Measurements from ENCODE around the gene HLA-DMB. TPM values are rescaled to one million over a fixed set of nuclear protein-coding genes. Genes with fewer than 3 reads are reported as not detected.

The HLA-DMB gene
- total RNA-seq, 2 experiments from 2014 or later: 4.6 to 6.0 TPM

DNA sequence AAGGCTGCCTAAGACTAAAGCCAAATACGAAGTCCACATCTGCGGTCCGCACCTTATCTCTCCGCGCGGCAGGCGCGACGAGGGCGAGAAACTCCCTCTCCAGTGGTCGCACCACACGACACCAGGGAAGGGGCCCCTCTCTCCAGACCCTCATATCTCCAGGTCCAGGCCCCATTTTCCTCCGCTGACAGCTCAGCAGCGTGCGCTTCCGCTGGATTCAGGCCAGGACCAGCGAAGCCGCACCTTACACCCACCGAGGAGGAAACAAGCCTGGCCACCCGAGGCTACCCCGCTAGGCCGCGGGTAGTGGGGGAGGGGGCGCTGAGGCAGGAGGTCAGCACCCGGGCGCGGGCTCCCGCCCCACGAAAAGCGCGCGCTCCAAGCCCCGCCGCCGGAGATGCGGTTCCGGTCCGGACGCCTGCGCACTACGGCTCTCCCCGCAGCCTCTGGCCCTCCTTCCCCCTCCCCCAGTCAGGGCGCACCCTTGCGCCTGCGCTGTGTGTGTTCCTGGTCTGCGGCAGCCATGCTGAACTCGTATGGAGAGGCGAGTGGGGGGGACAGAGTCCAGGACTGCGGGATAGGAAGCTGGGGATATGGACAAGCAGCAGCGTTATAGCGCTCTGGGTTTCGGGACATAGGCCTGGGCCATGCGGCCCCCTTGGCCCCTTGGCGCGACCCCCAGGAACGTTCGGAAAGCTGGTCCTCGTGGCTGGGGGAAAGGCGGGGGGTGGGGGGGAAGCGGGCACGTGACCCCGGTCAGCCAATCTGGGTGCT is 27.5 kb upstream of the HLA-DMB start, which contains the start of gene BRD2:
TSS of gene BRD2 (plus strand) at position 502 of the 774 bp plus-strand sequence. CDS start 4,305 bp downstream, outside the sequence.
- CTCF ChIA-PET: interaction anchor here (0.8 to 13.1 kb wide), 13 partner anchors 12 to 320 kb away, joined by 3 to 177 read pairs (median 4); partner anchors contain the start of genes HLA-DMA, TAP1, TAP2 and WDR46
- Mint-ChIP-seq H3K36me3 (ENCODE audit: low read depth) (peaks cover 52% of the 10 kb centered on the region), H3K27ac (peak within 1 kb of the TSS; percentile 100), H3K27me3 (no peaks in the 10 kb centered on the region), H3K9me3 (no peaks in the 10 kb centered on the region), H3K4me1 (ENCODE audit: low read depth) (peaks cover 46% of the 10 kb centered on the region), H3K4me3 (peak within 1 kb of the TSS; percentile 90)
- Histone ChIP-seq H3K9me3 (ENCODE audit: control insufficient read depth in 1 of 2, insufficient read depth in 1 of 2, low read length in 2 of 2) (no peaks in the 10 kb centered on the region), H3K27ac (ENCODE audit: low read depth in 1 of 2, low read length in 2 of 2) (peak within 1 kb of the TSS; percentile 91 to 98), H3K27me3 (ENCODE audit: control insufficient read depth in 1 of 2, insufficient read depth in 2 of 2, low read length in 2 of 2) (no peaks in the 10 kb centered on the region), H3K4me3 (ENCODE audit: low read length) (peak within 1 kb of the TSS; percentile 97), H3K4me1 (ENCODE audit: insufficient read depth, low read length) (peaks cover 40% of the 10 kb centered on the region), H3K36me3 (ENCODE audit: insufficient read depth, low read length) (peaks cover 11% of the 10 kb centered on the region)
- intact Hi-C loops (cut with DNase I, micrococcal nuclease): loop anchor here in 1 of 2 experiments (5.0 kb wide), 1 partner anchor 771 kb away; no protein-coding TSS in a partner anchor
- POLR2A ChIA-PET: interaction anchor here (0.6 to 12.1 kb wide), 17 partner anchors 9 to 450 kb away, joined by 3 to 444 read pairs (median 7); partner anchors contain the start of genes CUTA, HLA-DMA, HLA-DMB and PSMB8
- no peak for TF ChIP-seq CTCF (IDR thresholded peaks at IDR 0.05)
- ATAC-seq (ENCODE audit: poor library complexity) (peak; percentile 44), DNase-seq (peak; percentile 91 to 99 (median 96))

DNA sequence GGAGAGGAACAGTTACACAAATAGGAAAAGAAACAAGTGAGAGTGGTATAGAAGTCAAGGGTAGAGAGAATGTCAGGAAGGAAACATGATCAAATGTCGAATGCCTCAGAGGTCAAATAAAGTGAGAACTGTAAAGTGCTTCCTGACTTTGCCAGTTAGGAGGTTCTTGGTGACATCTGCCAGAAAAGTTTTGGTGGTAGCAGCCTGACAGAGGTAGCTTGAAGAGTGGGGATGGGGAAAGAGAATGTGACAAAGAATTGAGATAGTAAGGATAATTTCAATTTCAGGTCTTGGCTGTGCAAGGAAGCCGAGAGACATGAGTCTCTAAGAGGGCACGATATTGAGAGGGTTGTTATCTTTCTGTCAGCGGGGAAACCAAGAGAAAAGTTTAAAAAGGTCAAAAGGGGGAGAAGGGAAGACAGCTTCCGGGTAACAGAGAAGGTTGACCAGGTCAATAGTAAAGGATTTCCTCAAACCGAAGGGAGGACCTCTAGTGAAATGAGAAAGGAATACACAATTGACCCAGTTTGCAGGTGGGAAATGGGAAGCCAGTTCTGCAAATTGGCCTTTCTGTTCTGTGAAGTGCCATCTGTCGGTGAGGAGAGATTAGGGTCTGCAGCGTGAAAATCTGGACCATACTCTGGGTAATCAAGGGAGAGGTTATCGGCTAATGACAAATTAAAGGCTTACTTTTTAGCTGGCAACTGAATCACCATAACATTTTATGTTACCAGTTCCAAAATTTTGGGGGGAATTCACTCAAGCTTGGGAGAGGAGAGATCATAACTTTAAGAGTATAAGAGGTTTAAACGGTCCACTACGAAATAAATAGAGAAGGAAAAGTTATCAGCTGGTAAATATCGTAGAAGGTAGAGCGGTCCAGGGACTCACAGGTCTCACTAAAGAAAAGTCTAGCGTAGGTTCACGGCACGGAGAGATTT is 26.6 kb upstream of the HLA-DMB start:
- ChIA-PET POLR2A (interaction anchor here (0.6 to 12.1 kb wide), 15 partner anchors 9 to 770 kb away, joined by 3 to 444 read pairs (median 12); partner anchors contain the start of genes HLA-DMA, HLA-DMB, PSMB8 and PSMB9), CTCF (interaction anchor here (0.8 to 13.1 kb wide), 14 partner anchors 12 to 321 kb away, joined by 3 to 177 read pairs (median 4); partner anchors contain the start of genes HLA-DMA, TAP1, TAP2 and WDR46)
- Mint-ChIP-seq H3K4me1 (ENCODE audit: low read depth) (peaks cover 50% of the 10 kb centered on the region), H3K4me3 (peak overlapping the region; percentile 90), H3K9me3 (no peaks in the 10 kb centered on the region), H3K36me3 (ENCODE audit: low read depth) (peaks cover 44% of the 10 kb centered on the region), H3K27me3 (no peaks in the 10 kb centered on the region), H3K27ac (peak overlapping the region; percentile 100)
- H3K27me3 ChIP-seq (ENCODE audit: control insufficient read depth in 1 of 2, insufficient read depth in 2 of 2, low read length in 2 of 2): no peaks in the 10 kb centered on the region
- H3K4me3 ChIP-seq (ENCODE audit: low read length): peak overlapping the region; percentile 97
- DNase-seq (peak in 4 of 14 experiments; percentile 40 to 72 (median 64)), ATAC-seq (ENCODE audit: poor library complexity) (no peak)
- H3K4me1 ChIP-seq (ENCODE audit: insufficient read depth, low read length): peaks cover 40% of the 10 kb centered on the region
- intact Hi-C loops (cut with DNase I, micrococcal nuclease): loop anchor here (1.0 to 5.0 kb wide), 4 partner anchors 14 to 770 kb away; partner anchors contain the start of gene HLA-DMA (in 2 of the 2)
- peak overlapping the region; percentile 91 to 98 for H3K27ac ChIP-seq (ENCODE audit: low read depth in 1 of 2, low read length in 2 of 2)
- H3K36me3 ChIP-seq (ENCODE audit: insufficient read depth, low read length): peaks cover 3% of the 10 kb centered on the region
- no peaks in the 10 kb centered on the region for H3K9me3 ChIP-seq (ENCODE audit: control insufficient read depth in 1 of 2, insufficient read depth in 1 of 2, low read length in 2 of 2)
- peak; percentile 61 for TF ChIP-seq CTCF (IDR thresholded peaks at IDR 0.05)

Measured in CD4-positive, alpha-beta T cell (primary cell).